Kidney (tissue), 14 donors: ENCODE results near the gene RNF144B. TPM values are rescaled to one million over a fixed set of nuclear protein-coding genes. Genes with fewer than 3 reads are reported as not detected.

ENCODE experiments used
- DNase-seq, 5 donors: peaks; one replicate each; pipeline ENCODE4 v3.0.0-alpha.2; 2013 to 2020
- FAIRE-seq: peaks from 2 replicates; lab custom pipeline; 2012; peaks lifted over from hg19 to GRCh38; lab: Jason Lieb, UNC
- H3K27ac ChIP-seq, 2 donors: one replicate each; pipeline ENCODE4 v1.7.0; 2013; ENCODE audit warnings: low read depth in 2 of 2, low read length in 2 of 2, inconsistent platforms in 1 of 2
- H3K27me3 ChIP-seq: one replicate; pipeline ENCODE4 v1.7.1; 2013; ENCODE audit warnings: low read length, inconsistent platforms; ENCODE audit not compliant: control insufficient read depth, insufficient read depth
- H3K36me3 ChIP-seq, 3 donors: one replicate each; pipeline versions ENCODE4 v1.7.0 to v1.7.1; 2013; ENCODE audit warnings: low read length in 3 of 3, control low read depth in 1 of 3, inconsistent platforms in 1 of 3; ENCODE audit not compliant: insufficient read depth in 3 of 3, control insufficient read depth in 2 of 3
- H3K4me1 ChIP-seq, 3 donors: one replicate each; pipeline versions ENCODE4 v1.7.0 to v1.7.1; 2013; ENCODE audit warnings: low read length in 3 of 3, inconsistent platforms in 1 of 3, low read depth in 1 of 3; ENCODE audit not compliant: control insufficient read depth in 2 of 3, insufficient read depth in 2 of 3
- H3K4me3 ChIP-seq, 3 donors: one replicate each; pipeline versions ENCODE4 v1.7.0 to v1.8.1; 2013; ENCODE audit warnings: low read length in 3 of 3, control low read depth in 1 of 3, inconsistent platforms in 1 of 3
- H3K9ac ChIP-seq, 3 donors: one replicate each; pipeline versions ENCODE4 v1.7.0 to v1.7.1; 2013; ENCODE audit warnings: low read length in 3 of 3, control low read depth in 1 of 3, inconsistent platforms in 1 of 3
- H3K9me3 ChIP-seq, 3 donors: one replicate each; pipeline versions ENCODE4 v1.7.0 to v1.7.1; 2013; ENCODE audit warnings: low read length in 3 of 3, control low read depth in 1 of 3, inconsistent platforms in 1 of 3; ENCODE audit not compliant: control insufficient read depth in 2 of 3, insufficient read depth in 1 of 3
- CTCF ChIP-seq: IDR thresholded peaks from 3 replicates; pipeline ENCODE4 v1.5.1; 2012; ENCODE audit warnings: mild to moderate bottlenecking, moderate library complexity, borderline replicate concordance; ENCODE audit not compliant: insufficient read depth; ENCODE audit errors: extremely low read depth
- intact Hi-C: fragments of 100-400 bp; cut with DNase I; formaldehyde crosslinking; loops from one replicate; pipeline ENCODE4 v1.11.1; 2022
- polyA plus RNA-seq: library from polyadenylated mRNA; stranded (reverse); fragments of 350-450 nt; fragmentation: Illumina TruSeq; extraction: RNeasy Lipid Tissue Mini Kit (QIAGEN cat#74804); gene quantifications from one replicate; pipeline ENCODE4 v1.2.3, GENCODE V29; 2014; ENCODE audit warnings: low read depth, low replicate concordance; ENCODE audit not compliant: insufficient read depth
- total RNA-seq: library from RNA; stranded (reverse); fragmentation: NEBNext Ultra II Directional; extraction: Animal tissue kit (Norgen Biotek cat#: 25700); gene quantifications from one replicate; pipeline ENCODE4 v1.2.1, GENCODE V29; 2021
- donor health status: control.
- donor health status: control.
- donor health status: control.
- donor health status: control.
- donor health status: control.
- donor health status: DM: yes; HTN: yes; CAD: no.
- donor health status: Normal renal cell carcinoma (clear cell type).

RNF144B gene
- total and polyA plus RNA-seq, 2 donors from 2014 or later: 9.4 to 153 TPM

GRCh38 chr6:18506382-18507017, 119.3 kb downstream of the RNF144B start:
- peaks cover 0 to 9% (median 4%) of the 10 kb centered on the region in 3 donors for H3K4me1 ChIP-seq
- intact Hi-C loops: loop anchor here (5.0 kb wide), 1 partner anchor 184 kb away; no protein-coding TSS in a partner anchor
- H3K27me3 ChIP-seq: no peaks in the 10 kb centered on the region
- FAIRE-seq: no peak
- H3K36me3 ChIP-seq: no peaks in the 10 kb centered on the region
- no peak overlapping the region for H3K27ac ChIP-seq
- no peak overlapping the region for H3K9ac ChIP-seq
- H3K4me3 ChIP-seq: no peak overlapping the region
- TF ChIP-seq CTCF: no peak
- peak in 1 of 5 donors; percentile 35 for DNase-seq
- no peaks in the 10 kb centered on the region for H3K9me3 ChIP-seq

- H3K9me3 ChIP-seq: no peaks in the 10 kb centered on the region
- H3K27me3 ChIP-seq: no peaks in the 10 kb centered on the region
- DNase-seq (peak in 4 of 5 donors; percentile 39 to 67 (median 50)), FAIRE-seq (no peak)
- H3K4me1 ChIP-seq: peaks cover 0 to 9% (median 4%) of the 10 kb centered on the region in 3 donors
- intact Hi-C loops: loop anchor here (5.0 kb wide), 1 partner anchor 185 kb away; no protein-coding TSS in a partner anchor
- no peak overlapping the region for H3K4me3 ChIP-seq
- no peaks in the 10 kb centered on the region for H3K36me3 ChIP-seq
- TF ChIP-seq CTCF: no peak
- no peak overlapping the region for H3K9ac ChIP-seq
- H3K27ac ChIP-seq: no peak overlapping the region
These were observed 119.9 kb downstream of the RNF144B start for GRCh38 chr6:18507018-18507415.

- DNase-seq (no peak), FAIRE-seq (no peak)
- no peak overlapping the region for H3K27ac ChIP-seq
- H3K4me3 ChIP-seq: no peak overlapping the region
- H3K36me3 ChIP-seq: no peaks in the 10 kb centered on the region
- no peak for TF ChIP-seq CTCF
- no peak overlapping the region for H3K9ac ChIP-seq
- intact Hi-C loops: loop anchor here (5.0 kb wide), 1 partner anchor 185 kb away; no protein-coding TSS in a partner anchor
- no peaks in the 10 kb centered on the region for H3K27me3 ChIP-seq
- no peaks in the 10 kb centered on the region for H3K9me3 ChIP-seq
- peaks cover 0 to 9% (median 4%) of the 10 kb centered on the region in 3 donors for H3K4me1 ChIP-seq
These were observed 120.4 kb downstream of the RNF144B start for GRCh38 chr6:18507561-18507960.
